ENCODE data around the gene SART1.
"Not testable (repeated sequence)": the region's sequence is repeated elsewhere in the genome, so short reads cannot be mapped to it uniquely, and the experiment has no call there.

SART1 gene

DNA sequence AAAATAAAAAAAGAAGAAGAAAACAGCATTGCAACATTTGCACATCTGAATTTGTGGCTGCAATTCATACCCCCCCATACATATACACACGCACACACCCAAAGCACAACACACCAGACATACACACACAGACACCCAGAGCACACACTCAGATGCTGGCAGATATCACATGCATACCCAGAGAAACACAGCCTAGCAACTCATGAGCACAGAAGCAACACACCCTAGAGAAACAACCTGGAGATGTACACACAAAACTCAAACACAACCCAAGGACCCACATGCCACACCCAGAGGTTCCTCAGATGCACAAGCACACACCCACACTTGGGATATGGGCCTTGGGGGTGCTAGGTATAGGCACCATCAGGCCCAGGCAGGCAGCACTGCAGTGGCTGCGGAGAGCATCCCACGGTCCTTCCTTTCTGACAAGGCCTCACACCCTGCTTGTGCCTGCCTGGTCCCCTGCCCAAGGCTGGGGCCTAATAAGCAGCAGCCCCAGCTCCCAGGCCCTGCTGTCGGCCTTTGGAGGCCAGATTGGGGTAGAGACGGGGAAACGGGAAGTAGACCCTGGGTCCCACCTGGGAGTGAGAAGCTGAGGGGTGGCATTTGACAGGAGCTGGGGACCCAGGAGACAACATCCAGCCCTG, 53.4 kb downstream of the SART1 start:
- Histone ChIP-seq H3K27ac (ENCODE audit: low read depth in 2 of 2, low read length in 2 of 2) (no peak overlapping the region), H3K9me3 (ENCODE audit: control insufficient read depth in 2 of 2, low read length in 2 of 2) (no peaks in the 10 kb centered on the region), H3K9ac (ENCODE audit: low read depth in 1 of 2, low read length in 2 of 2) (no peak overlapping the region), H3K4me3 (ENCODE audit: low read length in 2 of 2) (no peak overlapping the region), H3K36me3 (ENCODE audit: control insufficient read depth in 2 of 2, insufficient read depth in 2 of 2, low read length in 2 of 2) (no peaks in the 10 kb centered on the region), H3K27me3 (ENCODE audit: control insufficient read depth in 2 of 2, insufficient read depth in 2 of 2, low read length in 2 of 2) (peaks cover 15 to 17% of the 10 kb centered on the region in 2 donors), H3K4me1 (ENCODE audit: control insufficient read depth in 2 of 2, insufficient read depth in 2 of 2, low read length in 2 of 2) (peaks cover 0 to 2% of the 10 kb centered on the region in 2 donors)

DNA sequence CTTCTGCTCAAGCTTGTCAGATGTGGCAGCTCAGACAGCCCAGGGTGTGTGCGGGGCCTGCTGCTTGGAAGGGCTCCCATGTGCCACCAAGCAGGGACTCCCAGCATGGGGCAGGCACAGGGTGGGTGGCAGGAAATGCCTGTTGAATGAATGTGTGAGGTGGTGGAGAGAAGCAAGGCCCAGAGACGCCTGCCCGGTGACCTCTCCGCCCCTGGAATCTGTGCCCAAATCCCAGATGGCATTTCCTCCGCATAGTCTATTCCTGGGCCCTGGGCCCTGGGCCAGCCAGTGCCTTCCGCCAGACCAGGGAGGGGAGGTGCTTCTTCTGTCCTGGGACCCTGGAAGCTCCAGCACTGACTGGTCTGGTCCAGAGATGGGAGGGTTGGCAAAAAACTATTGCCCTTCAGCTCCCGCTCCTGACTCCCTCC, 53.9 kb downstream of the SART1 start:
- Histone ChIP-seq H3K4me3 (ENCODE audit: low read length in 2 of 2) (no peak overlapping the region), H3K36me3 (ENCODE audit: control insufficient read depth in 2 of 2, insufficient read depth in 2 of 2, low read length in 2 of 2) (no peaks in the 10 kb centered on the region), H3K9ac (ENCODE audit: low read depth in 1 of 2, low read length in 2 of 2) (no peak overlapping the region), H3K27ac (ENCODE audit: low read depth in 2 of 2, low read length in 2 of 2) (no peak overlapping the region), H3K9me3 (ENCODE audit: control insufficient read depth in 2 of 2, low read length in 2 of 2) (no peaks in the 10 kb centered on the region), H3K4me1 (ENCODE audit: control insufficient read depth in 2 of 2, insufficient read depth in 2 of 2, low read length in 2 of 2) (peaks cover 0 to 2% of the 10 kb centered on the region in 2 donors), H3K27me3 (ENCODE audit: control insufficient read depth in 2 of 2, insufficient read depth in 2 of 2, low read length in 2 of 2) (peaks cover 15 to 17% of the 10 kb centered on the region in 2 donors)

DNA sequence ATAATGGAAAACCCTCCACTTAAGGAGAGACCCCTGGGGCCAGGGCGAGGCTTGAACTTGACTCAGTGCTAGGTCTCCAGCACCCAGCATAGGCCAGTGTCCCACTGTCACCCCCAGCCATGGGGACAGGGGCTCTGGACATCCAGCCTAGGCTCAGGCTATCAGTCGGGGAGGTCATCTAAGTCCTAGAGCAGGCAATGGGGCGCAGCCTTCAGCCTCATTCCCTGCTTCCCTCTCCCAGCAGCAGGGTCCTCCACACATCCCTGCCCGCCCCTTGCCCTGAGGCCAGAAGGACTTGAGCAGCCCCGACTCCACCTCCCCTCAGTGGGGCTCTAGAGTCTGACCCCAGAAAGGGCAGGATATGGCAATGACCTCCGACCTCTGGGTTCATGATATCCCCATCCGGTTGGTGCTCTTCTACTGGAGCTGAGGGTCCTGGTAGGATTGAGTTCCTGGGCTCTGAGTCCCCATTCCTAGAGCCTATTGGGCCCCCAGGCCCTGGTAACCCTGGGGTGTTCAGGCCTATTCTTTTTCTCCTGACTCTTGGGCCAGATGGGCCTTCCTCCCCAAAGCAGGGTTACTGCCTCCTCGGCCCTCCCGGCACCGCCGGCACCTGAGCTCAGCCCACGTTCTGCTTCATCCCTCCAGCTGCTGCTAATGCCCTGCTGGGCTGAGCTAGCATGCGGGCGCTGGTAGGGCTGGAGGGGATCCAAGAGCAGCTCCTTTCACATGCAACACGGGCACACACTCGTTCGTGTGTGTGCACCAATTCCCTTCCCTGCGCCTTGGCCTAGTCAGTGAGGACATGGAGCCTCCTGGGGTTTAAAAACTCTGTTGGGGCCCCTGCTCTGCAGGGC, 54.6 kb downstream of the SART1 start:
- Histone ChIP-seq H3K4me1 (ENCODE audit: control insufficient read depth in 2 of 2, insufficient read depth in 2 of 2, low read length in 2 of 2) (peaks cover 0 to 2% of the 10 kb centered on the region in 2 donors), H3K9ac (ENCODE audit: low read depth in 1 of 2, low read length in 2 of 2) (no peak overlapping the region), H3K27ac (ENCODE audit: low read depth in 2 of 2, low read length in 2 of 2) (no peak overlapping the region), H3K27me3 (ENCODE audit: control insufficient read depth in 2 of 2, insufficient read depth in 2 of 2, low read length in 2 of 2) (peaks cover 15 to 17% of the 10 kb centered on the region in 2 donors), H3K4me3 (ENCODE audit: low read length in 2 of 2) (no peak overlapping the region), H3K9me3 (ENCODE audit: control insufficient read depth in 2 of 2, low read length in 2 of 2) (no peaks in the 10 kb centered on the region), H3K36me3 (ENCODE audit: control insufficient read depth in 2 of 2, insufficient read depth in 2 of 2, low read length in 2 of 2) (no peaks in the 10 kb centered on the region)

DNA sequence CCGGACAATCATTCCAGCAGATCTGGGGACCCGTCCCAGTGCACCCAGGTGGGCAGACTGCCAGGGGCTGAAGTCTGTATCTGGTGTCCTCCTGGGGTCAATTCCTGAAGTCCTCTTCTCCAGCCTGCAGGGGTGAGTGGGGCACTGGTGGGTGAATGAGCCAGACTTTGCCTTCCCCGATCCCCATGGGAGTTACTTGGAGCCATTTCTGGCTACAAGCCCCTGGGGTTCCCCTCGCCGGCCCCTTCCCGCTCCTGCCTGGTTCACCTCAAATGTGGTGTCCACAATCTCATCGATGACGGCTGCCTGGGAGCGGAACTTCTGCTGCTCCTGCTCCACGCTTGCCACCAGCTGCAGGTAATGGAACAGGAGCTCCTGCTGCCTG, 55.3 kb downstream of the SART1 start:
- Histone ChIP-seq H3K4me3 (ENCODE audit: low read length in 2 of 2) (no peak overlapping the region), H3K27ac (ENCODE audit: low read depth in 2 of 2, low read length in 2 of 2) (no peak overlapping the region), H3K27me3 (ENCODE audit: control insufficient read depth in 2 of 2, insufficient read depth in 2 of 2, low read length in 2 of 2) (peaks cover 9 to 11% of the 10 kb centered on the region in 2 donors), H3K36me3 (ENCODE audit: control insufficient read depth in 2 of 2, insufficient read depth in 2 of 2, low read length in 2 of 2) (no peaks in the 10 kb centered on the region), H3K9me3 (ENCODE audit: control insufficient read depth in 2 of 2, low read length in 2 of 2) (no peaks in the 10 kb centered on the region), H3K9ac (ENCODE audit: low read depth in 1 of 2, low read length in 2 of 2) (no peak overlapping the region), H3K4me1 (ENCODE audit: control insufficient read depth in 2 of 2, insufficient read depth in 2 of 2, low read length in 2 of 2) (no peaks in the 10 kb centered on the region)

GRCh38 chr11:66017321-66017720, 55.8 kb downstream of the SART1 start:
- H3K4me1 ChIP-seq (ENCODE audit: control insufficient read depth in 2 of 2, insufficient read depth in 2 of 2, low read length in 2 of 2), result no peaks in the 10 kb centered on the region
- no peak overlapping the region for H3K27ac ChIP-seq (ENCODE audit: low read depth in 2 of 2, low read length in 2 of 2)
- H3K9ac ChIP-seq (ENCODE audit: low read depth in 1 of 2, low read length in 2 of 2), result no peak overlapping the region
- H3K4me3 ChIP-seq (ENCODE audit: low read length in 2 of 2), result no peak overlapping the region
- no peaks in the 10 kb centered on the region for H3K9me3 ChIP-seq (ENCODE audit: control insufficient read depth in 2 of 2, low read length in 2 of 2)
- peaks cover 9 to 10% of the 10 kb centered on the region in 2 donors for H3K27me3 ChIP-seq (ENCODE audit: control insufficient read depth in 2 of 2, insufficient read depth in 2 of 2, low read length in 2 of 2)
- no peaks in the 10 kb centered on the region for H3K36me3 ChIP-seq (ENCODE audit: control insufficient read depth in 2 of 2, insufficient read depth in 2 of 2, low read length in 2 of 2)

GRCh38 chr11:66020212-66020611, 58.7 kb downstream of the SART1 start:
- H3K27me3 ChIP-seq (ENCODE audit: control insufficient read depth in 2 of 2, insufficient read depth in 2 of 2, low read length in 2 of 2), result peaks cover 4 to 9% of the 10 kb centered on the region in 2 donors
- H3K27ac ChIP-seq (ENCODE audit: low read depth in 2 of 2, low read length in 2 of 2), result no peak overlapping the region
- no peak overlapping the region for H3K4me3 ChIP-seq (ENCODE audit: low read length in 2 of 2)

DNA sequence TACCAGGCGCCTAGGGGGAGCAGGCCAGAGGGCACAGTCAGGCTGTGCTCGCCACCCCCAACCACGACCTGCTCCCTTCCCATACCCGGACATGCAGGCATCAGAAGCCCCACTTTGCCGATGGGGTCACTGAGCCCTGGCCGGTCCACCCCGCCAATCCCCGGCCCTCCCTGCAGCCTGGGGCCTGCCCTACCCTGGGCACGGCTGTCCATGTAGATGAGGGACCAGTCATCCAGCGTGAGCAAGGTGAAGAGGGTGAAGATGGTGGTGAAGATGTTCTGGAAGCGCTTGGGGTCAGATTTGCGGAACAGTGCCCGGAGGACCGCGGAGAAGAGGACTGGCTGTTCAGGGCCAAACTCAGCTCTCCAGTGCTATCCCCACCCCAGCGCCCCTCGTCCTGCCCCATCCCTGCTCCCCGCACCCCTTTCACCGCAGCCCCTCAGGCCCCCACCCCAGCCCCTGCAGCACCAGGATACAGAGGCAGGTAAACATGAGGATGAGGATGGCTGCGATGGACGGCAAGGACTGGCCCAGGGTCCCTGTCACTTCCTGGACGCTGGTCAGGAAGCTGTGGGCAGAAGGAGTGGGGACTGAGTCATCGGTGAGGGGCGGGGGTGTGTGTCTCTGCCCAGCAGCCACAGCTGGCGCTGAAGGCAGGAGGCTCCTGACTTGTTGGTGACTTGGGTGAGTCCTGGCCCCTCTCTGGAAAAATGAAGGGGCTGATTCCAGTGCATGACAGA, 59.3 kb downstream of the SART1 start:
- Histone ChIP-seq H3K4me1 (ENCODE audit: control insufficient read depth in 2 of 2, insufficient read depth in 2 of 2, low read length in 2 of 2) (no peaks in the 10 kb centered on the region), H3K36me3 (ENCODE audit: control insufficient read depth in 2 of 2, insufficient read depth in 2 of 2, low read length in 2 of 2) (no peaks in the 10 kb centered on the region), H3K9me3 (ENCODE audit: control insufficient read depth in 2 of 2, low read length in 2 of 2) (no peaks in the 10 kb centered on the region), H3K27me3 (ENCODE audit: control insufficient read depth in 2 of 2, insufficient read depth in 2 of 2, low read length in 2 of 2) (peaks cover 4 to 9% of the 10 kb centered on the region in 2 donors), H3K4me3 (ENCODE audit: low read length in 2 of 2) (no peak overlapping the region), H3K27ac (ENCODE audit: low read depth in 2 of 2, low read length in 2 of 2) (no peak overlapping the region), H3K9ac (ENCODE audit: low read depth in 1 of 2, low read length in 2 of 2) (no peak overlapping the region)

More at GRCh38 chr11:66020212-66020611, 58.7 kb downstream of the SART1 start:
- H3K4me1 ChIP-seq (ENCODE audit: control insufficient read depth in 2 of 2, insufficient read depth in 2 of 2, low read length in 2 of 2), result no peaks in the 10 kb centered on the region
- H3K36me3 ChIP-seq (ENCODE audit: control insufficient read depth in 2 of 2, insufficient read depth in 2 of 2, low read length in 2 of 2), result no peaks in the 10 kb centered on the region
- no peaks in the 10 kb centered on the region for H3K9me3 ChIP-seq (ENCODE audit: control insufficient read depth in 2 of 2, low read length in 2 of 2)
- no peak overlapping the region for H3K9ac ChIP-seq (ENCODE audit: low read depth in 1 of 2, low read length in 2 of 2)

DNA sequence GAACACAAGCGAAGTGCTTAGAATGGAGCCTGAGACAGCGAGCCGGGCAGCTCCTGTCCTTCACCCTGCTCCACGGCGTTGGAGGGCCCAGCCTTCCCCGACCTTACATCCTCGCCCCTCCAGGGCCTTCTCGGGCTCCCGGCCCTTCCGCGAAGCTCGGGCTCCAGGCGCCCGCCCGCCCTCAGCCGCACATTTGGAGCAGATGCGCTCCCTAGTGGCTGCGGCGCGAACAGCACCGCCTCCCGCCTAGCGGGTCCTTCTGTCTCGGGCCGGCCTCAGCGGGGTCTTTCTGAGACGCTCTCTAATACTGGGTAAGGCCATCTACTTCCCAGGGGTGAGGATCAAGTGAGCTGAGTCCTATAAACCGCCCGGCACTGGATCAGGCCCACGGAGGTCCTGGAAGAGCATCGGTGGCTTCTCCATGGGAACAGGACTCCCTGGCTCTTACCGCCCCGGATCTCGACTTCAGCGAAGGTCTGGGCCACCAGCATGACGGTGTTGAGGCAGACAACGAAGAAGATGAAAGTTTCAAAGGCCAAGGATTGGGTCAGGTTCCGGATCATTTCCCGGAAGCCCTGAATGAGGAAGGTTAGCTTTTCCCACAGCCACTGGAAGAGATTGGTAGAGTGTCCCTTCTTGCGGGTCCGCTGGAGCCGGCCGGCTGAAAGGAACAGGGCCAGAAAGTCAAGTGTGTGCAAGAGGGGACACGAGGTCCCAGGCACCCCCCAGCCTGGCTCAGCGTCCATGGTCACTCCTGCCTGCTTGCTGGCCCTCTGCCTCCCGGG, 61.1 kb downstream of the SART1 start:
- Histone ChIP-seq H3K4me1 (ENCODE audit: control insufficient read depth in 2 of 2, insufficient read depth in 2 of 2, low read length in 2 of 2) (no peaks in the 10 kb centered on the region), H3K4me3 (ENCODE audit: low read length in 2 of 2) (peak overlapping the region in 1 of 2 donors; percentile 45), H3K27me3 (ENCODE audit: control insufficient read depth in 2 of 2, insufficient read depth in 2 of 2, low read length in 2 of 2) (peaks cover 4 to 9% of the 10 kb centered on the region in 2 donors), H3K9me3 (ENCODE audit: control insufficient read depth in 2 of 2, low read length in 2 of 2) (no peaks in the 10 kb centered on the region), H3K27ac (ENCODE audit: low read depth in 2 of 2, low read length in 2 of 2) (no peak overlapping the region), H3K36me3 (ENCODE audit: control insufficient read depth in 2 of 2, insufficient read depth in 2 of 2, low read length in 2 of 2) (no peaks in the 10 kb centered on the region), H3K9ac (ENCODE audit: low read depth in 1 of 2, low read length in 2 of 2) (peak overlapping the region in 1 of 2 donors; percentile 14)

- H3K27me3 ChIP-seq (ENCODE audit: control insufficient read depth in 2 of 2, insufficient read depth in 2 of 2, low read length in 2 of 2); H3K4me1 ChIP-seq (ENCODE audit: control insufficient read depth in 2 of 2, insufficient read depth in 2 of 2, low read length in 2 of 2); H3K9ac ChIP-seq (ENCODE audit: low read depth in 1 of 2, low read length in 2 of 2); H3K36me3 ChIP-seq (ENCODE audit: control insufficient read depth in 2 of 2, insufficient read depth in 2 of 2, low read length in 2 of 2); H3K27ac ChIP-seq (ENCODE audit: low read depth in 2 of 2, low read length in 2 of 2); H3K4me3 ChIP-seq (ENCODE audit: low read length in 2 of 2); H3K9me3 ChIP-seq (ENCODE audit: control insufficient read depth in 2 of 2, low read length in 2 of 2): not testable (repeated sequence)
These were observed 61.6 kb downstream of the SART1 start for GRCh38 chr11:66023186-66023440.

All from mucosa of rectum (tissue), 2 donors.